ENCODE results near the gene GZMA. TPM values are rescaled to one million over a fixed set of nuclear protein-coding genes. Genes with fewer than 3 reads are reported as not detected.

GZMA gene
- total RNA-seq, 1 experiment from 2014 or later, result not detected

- Mint-ChIP-seq H3K27me3 (ENCODE audit: low read depth) (peaks cover 9% of the 10 kb centered on the region), H3K4me3 (no peak overlapping the region), H3K36me3 (ENCODE audit: insufficient read depth in 1 of 3, low read depth in 3 of 3) (no peaks in the 10 kb centered on the region), H3K9me3 (no peaks in the 10 kb centered on the region; a peak in 1 of 5 replicates), H3K27ac (no peak overlapping the region), H3K4me1 (no peaks in the 10 kb centered on the region)
- Histone ChIP-seq H2BK5ac (ENCODE audit: insufficient read length, low read length) (no peak overlapping the region), H3K23me2 (ENCODE audit: insufficient read length, low read depth, low read length, poor library complexity, severe bottlenecking) (no peaks in the 10 kb centered on the region), H3K27me3 (ENCODE audit: insufficient read depth, low read length) (no peaks in the 10 kb centered on the region), H3K79me1 (ENCODE audit: insufficient read depth, low read depth, low read length, poor library complexity, severe bottlenecking) (no peaks in the 10 kb centered on the region), H2AK5ac (ENCODE audit: insufficient read length, low read length) (no peak overlapping the region), H3K18ac (ENCODE audit: insufficient read length, low read depth, low read length) (no peak overlapping the region), H4K20me1 (ENCODE audit: control insufficient read depth, insufficient read depth, insufficient read length) (no peaks in the 10 kb centered on the region), H3K27ac (ENCODE audit: insufficient read length, low read depth, low read length) (no peak overlapping the region), H3K23ac (ENCODE audit: insufficient read length, low read depth, low read length) (no peak overlapping the region), H3K4ac (ENCODE audit: low read depth, low read length) (no peak overlapping the region), H3K4me1 (ENCODE audit: insufficient read depth, low read length) (no peaks in the 10 kb centered on the region), H3K56ac (ENCODE audit: insufficient read length, low read depth, low read length) (no peak overlapping the region), H2AFZ (ENCODE audit: low read length) (no peak overlapping the region), H2BK20ac (ENCODE audit: low read depth, low read length, poor library complexity, severe bottlenecking) (no peak overlapping the region), H4K91ac (ENCODE audit: insufficient read length, low read depth, low read length) (no peak overlapping the region), H3K79me2 (ENCODE audit: insufficient read depth, low read length) (no peaks in the 10 kb centered on the region), H3K14ac (ENCODE audit: insufficient read depth, low read length) (no peak overlapping the region), H2BK15ac (ENCODE audit: low read depth, low read length) (no peak overlapping the region), H4K5ac (ENCODE audit: insufficient read length, low read depth, low read length) (no peak overlapping the region), H2BK12ac (ENCODE audit: insufficient read length, low read depth, low read length) (no peak overlapping the region), H3K4me2 (ENCODE audit: insufficient read depth, insufficient read length, low read length) (no peak overlapping the region), H3T11ph (ENCODE audit: low read length) (no peak overlapping the region), H3K9ac (ENCODE audit: extremely low read depth, insufficient read length, low read length) (no peak overlapping the region), H3K9me3 (ENCODE audit: control insufficient read depth, low read depth, low read length) (no peaks in the 10 kb centered on the region), H2BK120ac (ENCODE audit: low read depth, low read length, poor library complexity, severe bottlenecking) (no peak overlapping the region), H4K8ac (replicated peaks; ENCODE audit: insufficient read length, low read depth, low read length) (no peak overlapping the region)
- no CpG with 5 or more reads among the region's 5 CpGs for WGBS (ENCODE audit: extremely low coverage, insufficient read length, low lambda C conversion rate)
- no peak for DNase-seq
- no peak for TF ChIP-seq CTCF (conservative IDR thresholded peaks at IDR 0.05)
Observed at GRCh38 chr5:55151923-55152842, 49.7 kb downstream of the GZMA start.
